ENCODE results near the gene ABCB4. TPM values are rescaled to one million over a fixed set of nuclear protein-coding genes. Genes with fewer than 3 reads are reported as not detected.

Gene ABCB4
- total RNA-seq, 2 experiments from 2014 or later: 0.14 TPM; not detected in 1

GRCh38 chr7:87413029-87413428, 62.5 kb downstream of the ABCB4 start:
- intact Hi-C loops (cut with micrococcal nuclease): loop anchor here (10.0 kb wide), 1 partner anchor 478 kb away; no protein-coding TSS in a partner anchor
- DNase-seq (no peak), ATAC-seq (no peak)
- POLR2A ChIA-PET: no interaction called here
- Mint-ChIP-seq H3K27ac (no peak overlapping the region), H3K4me1 (ENCODE audit: low read depth) (no peaks in the 10 kb centered on the region), H3K9me3 (no peaks in the 10 kb centered on the region), H3K4me3 (no peak overlapping the region), H3K27me3 (peaks cover 1% of the 10 kb centered on the region), H3K36me3 (ENCODE audit: low read depth) (no peaks in the 10 kb centered on the region)
- CTCF ChIA-PET: interaction anchor here (2.4 to 8.6 kb wide), 3 partner anchors 8 to 101 kb away, joined by 8 to 97 read pairs (median 24); no protein-coding TSS in a partner anchor
- TF ChIP-seq, protein P1, sequence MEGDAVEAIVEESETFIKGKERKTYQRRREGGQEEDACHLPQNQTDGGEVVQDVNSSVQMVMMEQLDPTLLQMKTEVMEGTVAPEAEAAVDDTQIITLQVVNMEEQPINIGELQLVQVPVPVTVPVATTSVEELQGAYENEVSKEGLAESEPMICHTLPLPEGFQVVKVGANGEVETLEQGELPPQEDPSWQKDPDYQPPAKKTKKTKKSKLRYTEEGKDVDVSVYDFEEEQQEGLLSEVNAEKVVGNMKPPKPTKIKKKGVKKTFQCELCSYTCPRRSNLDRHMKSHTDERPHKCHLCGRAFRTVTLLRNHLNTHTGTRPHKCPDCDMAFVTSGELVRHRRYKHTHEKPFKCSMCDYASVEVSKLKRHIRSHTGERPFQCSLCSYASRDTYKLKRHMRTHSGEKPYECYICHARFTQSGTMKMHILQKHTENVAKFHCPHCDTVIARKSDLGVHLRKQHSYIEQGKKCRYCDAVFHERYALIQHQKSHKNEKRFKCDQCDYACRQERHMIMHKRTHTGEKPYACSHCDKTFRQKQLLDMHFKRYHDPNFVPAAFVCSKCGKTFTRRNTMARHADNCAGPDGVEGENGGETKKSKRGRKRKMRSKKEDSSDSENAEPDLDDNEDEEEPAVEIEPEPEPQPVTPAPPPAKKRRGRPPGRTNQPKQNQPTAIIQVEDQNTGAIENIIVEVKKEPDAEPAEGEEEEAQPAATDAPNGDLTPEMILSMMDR (IDR thresholded peaks at IDR 0.05): no peak

DNA sequence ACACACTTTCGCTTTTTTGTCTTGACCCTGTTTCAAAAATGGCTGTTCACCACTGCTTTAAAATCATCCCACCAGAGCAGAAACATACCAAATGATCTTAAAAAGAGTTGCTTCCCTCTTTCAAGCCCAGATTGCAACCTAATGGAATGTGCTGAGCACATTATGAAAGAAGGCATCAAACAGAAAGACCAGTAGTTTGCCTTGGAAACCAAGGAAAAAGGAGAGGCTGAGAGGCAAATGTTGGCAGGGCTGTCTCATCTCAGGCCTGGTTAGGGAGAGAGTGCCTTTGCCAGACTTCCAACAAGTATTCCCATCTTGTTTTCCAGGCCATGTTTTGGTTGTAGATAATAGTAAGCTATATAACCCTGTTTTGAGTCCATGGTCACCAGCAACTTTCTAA, 64.3 kb downstream of the ABCB4 start:
- Mint-ChIP-seq H3K9me3 (no peaks in the 10 kb centered on the region), H3K4me1 (ENCODE audit: low read depth) (no peaks in the 10 kb centered on the region), H3K27me3 (peaks cover 1% of the 10 kb centered on the region), H3K4me3 (no peak overlapping the region), H3K27ac (no peak overlapping the region), H3K36me3 (ENCODE audit: low read depth) (no peaks in the 10 kb centered on the region)
- ChIA-PET POLR2A (no interaction called here), CTCF (interaction anchor here (1.3 to 2.4 kb wide), 2 partner anchors 9 to 99 kb away, joined by 3 to 8 read pairs; no protein-coding TSS in a partner anchor)
- DNase-seq: no peak
- intact Hi-C loops (cut with micrococcal nuclease): loop anchor here (10.0 kb wide), 1 partner anchor 476 kb away; no protein-coding TSS in a partner anchor
- no peak for ATAC-seq
- TF ChIP-seq, protein P1 (IDR thresholded peaks at IDR 0.05): no peak

DNA sequence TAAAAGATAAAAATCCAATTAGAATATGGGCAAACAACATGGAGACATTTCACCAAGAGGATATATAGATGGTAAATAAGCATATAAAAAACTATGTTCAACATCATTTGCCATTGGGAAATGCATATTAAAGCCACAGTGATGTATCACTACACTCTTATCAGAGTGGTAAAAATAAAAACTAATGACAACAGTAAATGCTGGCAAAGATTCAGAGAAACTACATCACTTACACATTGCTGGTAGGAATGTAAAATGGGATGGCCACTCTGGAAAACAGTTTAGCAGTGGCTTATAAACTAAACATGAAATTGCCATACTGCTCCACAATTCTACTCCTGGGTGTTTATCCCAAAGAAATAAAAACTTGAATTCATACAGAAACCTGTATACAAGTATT, 70.8 kb downstream of the ABCB4 start:
- H3K9me3 Mint-ChIP-seq: no peaks in the 10 kb centered on the region
- no peak overlapping the region for H3K27ac Mint-ChIP-seq
- ChIA-PET CTCF (interaction anchor here (3.5 kb wide), 1 partner anchor 10 kb away, joined by 24 read pairs; no protein-coding TSS in a partner anchor), POLR2A (no interaction called here)
- no peaks in the 10 kb centered on the region for H3K27me3 Mint-ChIP-seq
- DNase-seq: no peak
- no peaks in the 10 kb centered on the region for H3K36me3 Mint-ChIP-seq (ENCODE audit: low read depth)
- intact Hi-C loops (cut with micrococcal nuclease): no loop called here
- ATAC-seq: no peak
- H3K4me3 Mint-ChIP-seq: no peak overlapping the region
- no peaks in the 10 kb centered on the region for H3K4me1 Mint-ChIP-seq (ENCODE audit: low read depth)
- TF ChIP-seq, protein P1 (IDR thresholded peaks at IDR 0.05): no peak

- ATAC-seq: no peak
Observed at GRCh38 chr7:87398446-87398845, 77.0 kb downstream of the ABCB4 start.

DNA sequence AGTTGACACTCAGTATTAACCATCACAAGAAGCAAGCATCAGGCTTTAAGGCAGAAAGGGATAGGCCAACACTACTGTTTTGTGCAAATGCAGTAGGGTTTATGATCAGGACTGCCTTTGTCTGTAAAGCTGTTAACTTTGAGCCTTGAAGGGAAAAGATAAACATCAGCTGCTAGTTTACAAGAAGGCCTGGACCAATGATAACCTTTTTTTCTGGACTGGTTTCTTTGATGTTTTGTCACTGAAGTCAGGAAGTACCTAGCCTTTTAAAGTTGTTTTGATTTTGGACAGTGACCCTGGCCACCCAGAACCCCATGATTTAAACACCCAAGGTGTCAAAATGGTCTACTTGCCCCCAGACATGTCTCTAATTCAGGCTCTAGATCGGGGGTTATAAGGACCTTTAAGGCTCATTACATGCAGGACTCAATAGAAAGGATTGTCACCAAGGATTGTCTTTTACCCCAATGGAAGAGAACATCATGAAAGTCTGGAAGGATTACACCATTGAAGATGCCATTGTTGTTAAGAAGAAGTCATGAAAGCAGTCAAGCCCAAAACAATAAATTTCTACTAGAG, 79.9 kb downstream of the ABCB4 start:
- CTCF ChIA-PET: no interaction called here

More at GRCh38 chr7:87398446-87398845, 77.0 kb downstream of the ABCB4 start:
- H3K4me1 Mint-ChIP-seq (ENCODE audit: low read depth): peaks cover under 1% of the 10 kb centered on the region
- no peaks in the 10 kb centered on the region for H3K9me3 Mint-ChIP-seq
- H3K27me3 Mint-ChIP-seq: no peaks in the 10 kb centered on the region
- no peak overlapping the region for H3K27ac Mint-ChIP-seq
- CTCF ChIA-PET: interaction anchor here (1.2 to 1.4 kb wide), 3 partner anchors 8 to 20 kb away, joined by 4 to 7 read pairs (median 5); no protein-coding TSS in a partner anchor
- no peak overlapping the region for H3K4me3 Mint-ChIP-seq
- intact Hi-C loops (cut with micrococcal nuclease): no loop called here
- TF ChIP-seq, protein P1 (IDR thresholded peaks at IDR 0.05): no peak
- peaks cover 5% of the 10 kb centered on the region for H3K36me3 Mint-ChIP-seq (ENCODE audit: low read depth)
- POLR2A ChIA-PET: no interaction called here
- no peak for DNase-seq

More for the DNA sequence above, 79.9 kb downstream of the ABCB4 start:
- intact Hi-C loops (cut with micrococcal nuclease): no loop called here
- TF ChIP-seq, protein P1 (IDR thresholded peaks at IDR 0.05): no peak
- H3K9me3 Mint-ChIP-seq: no peaks in the 10 kb centered on the region
- H3K27ac Mint-ChIP-seq: no peak overlapping the region
- no peak overlapping the region for H3K4me3 Mint-ChIP-seq
- no peak for ATAC-seq
- H3K36me3 Mint-ChIP-seq (ENCODE audit: low read depth): peaks cover 18% of the 10 kb centered on the region
- no peaks in the 10 kb centered on the region for H3K27me3 Mint-ChIP-seq
- peaks cover 3% of the 10 kb centered on the region for H3K4me1 Mint-ChIP-seq (ENCODE audit: low read depth)
- DNase-seq: no peak
- POLR2A ChIA-PET: no interaction called here
